Heart left ventricle (tissue), 16 donors: Measurements from ENCODE around the gene ICAM4. TPM values are rescaled to one million over a fixed set of nuclear protein-coding genes. Genes with fewer than 3 reads are reported as not detected.

Experiments used
- ATAC-seq, 4 donors: fragments of 200-7000 bp; cut with Tn5 transposase; one replicate each; pipeline ENCODE4 v1.9.1; 2020 to 2022; ENCODE audit warnings: moderate library complexity in 4 of 4, mild to moderate bottlenecking in 3 of 4, moderate number of reproducible peaks in 1 of 4
- DNase-seq, 5 donors: peaks; one replicate each; pipeline ENCODE4 v3.0.0-alpha.2; 2020
- H3K27ac ChIP-seq, 12 donors: fragments of 200-600 bp; sonication (generic) in 4 of 12; one replicate each; pipeline versions ENCODE4 v1.5.0 to v1.8.0; 2016 to 2022; ENCODE audit warnings: mild to moderate bottlenecking in 2 of 12
- H3K27me3 ChIP-seq, 9 donors: fragments of 200-600 bp; sonication (generic) in 2 of 9; one replicate each; pipeline versions ENCODE4 v1.5.1 to v1.8.0; 2016 to 2022; ENCODE audit warnings: mild to moderate bottlenecking in 3 of 9
- H3K36me3 ChIP-seq, 9 donors: fragments of 200-600 bp; sonication (generic) in 2 of 9; one replicate each; pipeline versions ENCODE4 v1.5.0 to v1.8.0; 2018 to 2022; ENCODE audit warnings: mild to moderate bottlenecking in 2 of 9
- H3K4me1 ChIP-seq, 12 donors: fragments of 200-600 bp; sonication (generic) in 4 of 12; one replicate each; pipeline versions ENCODE4 v1.5.0 to v1.8.0; 2016 to 2022; ENCODE audit warnings: mild to moderate bottlenecking in 3 of 12
- H3K4me3 ChIP-seq, 12 donors: fragments of 200-600 bp; sonication (generic) in 4 of 12; one replicate each; pipeline versions ENCODE4 v1.5.0 to v1.8.0; 2017 to 2022; ENCODE audit warnings: mild to moderate bottlenecking in 9 of 12, moderate library complexity in 4 of 12
- H3K9me3 ChIP-seq, 12 donors: fragments of 200-600 bp; sonication (generic) in 4 of 12; one replicate each; pipeline versions ENCODE4 v1.5.0 to v1.8.0; 2016 to 2022; ENCODE audit warnings: mild to moderate bottlenecking in 1 of 12
- CTCF ChIP-seq, 12 donors: fragments of 200-600 bp; sonication (generic) in 4 of 12; IDR thresholded peaks; one replicate each; pipeline versions ENCODE4 v1.5.0 to v1.8.0; 2018 to 2022; ENCODE audit warnings: antibody characterized with exemption in 12 of 12, mild to moderate bottlenecking in 5 of 12
- POLR2A ChIP-seq, 2 donors: fragments of 450-650 bp; IDR thresholded peaks; one replicate each; pipeline ENCODE4 v1.6.1; 2017; ENCODE audit warnings: antibody characterized with exemption in 2 of 2, mild to moderate bottlenecking in 2 of 2, moderate library complexity in 2 of 2
- WGBS, 4 donors: extraction: QIAGEN DNeasy Blood & Tissue Kit in 2 of 4; methylation state at CpG; one replicate each; pipeline versions ENCODE4 v1.1.5 to v1.1.7; 2013 to 2018; 5-methylcytosine and 5-hydroxymethylcytosine counted together
- intact Hi-C, 10 donors: fragments of 100-400 bp; cut with DNase I; formaldehyde crosslinking; loops; one replicate each; pipeline versions ENCODE4 v1.11.1 to v1.14.2; 2022
- polyA plus RNA-seq, 2 donors: library from polyadenylated mRNA; stranded (reverse); fragments of 200-250 nt; gene quantifications; one replicate each; pipeline ENCODE4 v1.2.3, GENCODE V29; 2013
- total RNA-seq, 9 donors: library from RNA; depleted of rRNA in 2 of 9; stranded (reverse); fragments of >200 nt in 2 of 9; fragmentation: NEBNext Ultra II Directional in 3 of 9; extraction: Animal tissue kit (Norgen Biotek cat#: 25700) in 3 of 9; gene quantifications; one replicate each; pipeline versions ENCODE4 v1.1.0 to v1.2.4, GENCODE V29; 2016 to 2023
- donor health status: ischemic (EF 13 %, LVEDD 7.1; RV severe dilation, severe dysfunction).
- donor health status: healthy with polysubstance abuse.
- donor health status: DM: no; HTN: yes; CAD: no.
- donor health status: DM: no; HTN: no; CAD: no.
- donor health status: ischemic (EF 25% LVEDD 6.9; RV normal size, moderate dysfunction).
- donor health status: ischemic (EF 25% LVEDD 5.7; RV mildly dilated, moderate dysfunction).
- donor health status: healthy.
- donor health status: DM: yes; HTN: yes; CAD: no.
- donor health status: ischemic (EF 35%, LVEDD 5.7; RV mildly dilated, moderate dysfunction).
- donor health status: nonischemic (EF 11% LVEDD 7.7; RV severe dilation, severe dysfunction).
- donor health status: DM: yes; HTN: yes; CAD: no.
- donor health status: PGD.
- donor health status: ischemic (EF 29% LVEDD 5.4; RV normal size, mild dysfunction).
- donor health status: nonischemic (EF 23%, LVEDD 6.1; RV moderate dilation, normal function).

The ICAM4 gene
- total and polyA plus RNA-seq, 11 donors, result 0.21 to 1.2 (median 0.62) TPM; not detected in 3

GRCh38 chr19:10295305-10295846 lies 8.6 kb downstream of the ICAM4 start:
- WGBS, 4 donors, result 1 to 4% (median 2%) methylated on average over 18 to 48 of the region's 48 CpGs
- H3K4me1 ChIP-seq, result peaks cover 10 to 61% (median 28%) of the 10 kb centered on the region in 12 donors
- intact Hi-C loops, result no loop called here
- H3K36me3 ChIP-seq, result no peaks in the 10 kb centered on the region
- peak in 1 of 12 donors; percentile 20 for TF ChIP-seq CTCF (IDR thresholded peaks at IDR 0.05)
- TF ChIP-seq POLR2A (IDR thresholded peaks at IDR 0.05), result no peak
- no peak overlapping the region for H3K27ac ChIP-seq
- ATAC-seq, result peak in 1 of 4 donors; percentile 3
- peak in 2 of 5 donors; percentile 37 to 68 for DNase-seq
- H3K9me3 ChIP-seq, result no peaks in the 10 kb centered on the region
- H3K4me3 ChIP-seq, result peak overlapping the region in 10 of 12 donors; percentile 9 to 51 (median 27)
- peaks cover 36 to 97% (median 67%) of the 10 kb centered on the region in 9 donors for H3K27me3 ChIP-seq

DNA sequence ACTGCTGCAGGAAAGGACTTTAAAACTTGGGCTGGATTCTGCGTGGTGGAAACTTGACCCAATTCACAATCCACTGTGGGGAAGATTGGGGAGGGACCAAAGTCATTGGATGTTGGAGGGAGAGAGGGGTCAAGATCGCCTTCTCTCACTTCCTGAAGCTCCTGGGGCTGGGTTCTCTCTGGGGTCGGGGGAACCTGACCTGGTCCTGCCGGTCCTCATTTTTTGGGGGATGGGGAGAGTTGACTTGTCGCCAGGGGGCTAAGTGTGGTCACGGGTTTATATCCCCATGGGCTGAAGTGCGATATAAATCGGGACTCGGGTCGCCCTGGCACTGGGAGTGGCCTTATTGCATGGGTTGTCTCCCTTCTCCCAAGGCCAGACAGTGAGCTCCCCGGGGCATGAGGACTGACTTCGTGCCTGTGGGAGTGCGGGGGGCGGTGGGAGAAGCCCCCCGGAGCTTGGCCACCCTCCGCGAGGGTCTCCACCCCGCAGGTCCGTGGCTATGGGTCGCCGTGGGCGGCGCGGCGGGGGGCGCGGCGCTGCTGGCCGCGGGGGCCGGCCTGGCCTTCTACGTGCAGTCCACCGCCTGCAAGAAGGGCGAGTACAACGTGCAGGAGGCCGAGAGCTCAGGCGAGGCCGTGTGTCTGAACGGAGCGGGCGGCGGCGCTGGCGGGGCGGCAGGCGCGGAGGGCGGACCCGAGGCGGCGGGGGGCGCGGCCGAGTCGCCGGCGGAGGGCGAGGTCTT lies 9.3 kb downstream of the ICAM4 start:
- intact Hi-C loops, result no loop called here
- H3K27me3 ChIP-seq, result peaks cover 33 to 97% (median 60%) of the 10 kb centered on the region in 9 donors
- H3K27ac ChIP-seq, result no peak overlapping the region
- no peaks in the 10 kb centered on the region for H3K9me3 ChIP-seq
- ATAC-seq (no peak), DNase-seq (no peak)
- H3K4me1 ChIP-seq, result peaks cover 10 to 57% (median 22%) of the 10 kb centered on the region in 12 donors
- H3K36me3 ChIP-seq, result no peaks in the 10 kb centered on the region
- peak overlapping the region in 5 of 12 donors; percentile 26 to 51 (median 30) for H3K4me3 ChIP-seq
- 4 to 16% (median 7%) methylated on average over 21 to 58 of the region's 58 CpGs for WGBS, 4 donors
- no peak for TF ChIP-seq CTCF (IDR thresholded peaks at IDR 0.05)
- TF ChIP-seq POLR2A (IDR thresholded peaks at IDR 0.05), result no peak

GRCh38 chr19:10299545-10300458 lies 13.0 kb downstream of the ICAM4 start:
- Histone ChIP-seq H3K36me3 (no peaks in the 10 kb centered on the region), H3K4me3 (no peak overlapping the region), H3K4me1 (peaks cover 0 to 30% (median 8%) of the 10 kb centered on the region in 12 donors), H3K27me3 (peaks cover 12 to 61% (median 23%) of the 10 kb centered on the region in 9 donors), H3K9me3 (no peaks in the 10 kb centered on the region), H3K27ac (peak overlapping the region in 1 of 12 donors; percentile 13)
- DNase-seq (no peak), ATAC-seq (peak in 1 of 4 donors; percentile 51)
- TF ChIP-seq CTCF (IDR thresholded peaks at IDR 0.05) (no peak), POLR2A (IDR thresholded peaks at IDR 0.05) (no peak)
- intact Hi-C loops, result no loop called here
- WGBS, 4 donors, result 41 to 57% (median 45%) methylated on average over 14 of the region's 14 CpGs
